Cardiac fibroblast (primary cell): ENCODE measurements around the gene LST1.

ENCODE experiments used
- DNase-seq, 2 donors: peaks; one replicate each; pipeline versions ENCODE4 v3.0.0 to v3.0.0-alpha.2; 2010; ENCODE audit warnings: low read depth in 2 of 2
- H3K4me3 ChIP-seq, 2 donors: replicated peaks in 1 of 2; 1 replicate in 1 of 2; 2 replicates in 1 of 2; pipeline ENCODE4 v1.5.1; 2011; ENCODE audit warnings: low read depth in 2 of 2, low read length in 2 of 2, mild to moderate bottlenecking in 2 of 2, moderate library complexity in 1 of 2
- TF ChIP-seq, protein P1 (sequence below): IDR thresholded peaks from one replicate; pipeline ENCODE4 v1.5.1; 2011; ENCODE audit warnings: low read depth, mild to moderate bottlenecking, low read length, inconsistent platforms

The LST1 gene

DNA sequence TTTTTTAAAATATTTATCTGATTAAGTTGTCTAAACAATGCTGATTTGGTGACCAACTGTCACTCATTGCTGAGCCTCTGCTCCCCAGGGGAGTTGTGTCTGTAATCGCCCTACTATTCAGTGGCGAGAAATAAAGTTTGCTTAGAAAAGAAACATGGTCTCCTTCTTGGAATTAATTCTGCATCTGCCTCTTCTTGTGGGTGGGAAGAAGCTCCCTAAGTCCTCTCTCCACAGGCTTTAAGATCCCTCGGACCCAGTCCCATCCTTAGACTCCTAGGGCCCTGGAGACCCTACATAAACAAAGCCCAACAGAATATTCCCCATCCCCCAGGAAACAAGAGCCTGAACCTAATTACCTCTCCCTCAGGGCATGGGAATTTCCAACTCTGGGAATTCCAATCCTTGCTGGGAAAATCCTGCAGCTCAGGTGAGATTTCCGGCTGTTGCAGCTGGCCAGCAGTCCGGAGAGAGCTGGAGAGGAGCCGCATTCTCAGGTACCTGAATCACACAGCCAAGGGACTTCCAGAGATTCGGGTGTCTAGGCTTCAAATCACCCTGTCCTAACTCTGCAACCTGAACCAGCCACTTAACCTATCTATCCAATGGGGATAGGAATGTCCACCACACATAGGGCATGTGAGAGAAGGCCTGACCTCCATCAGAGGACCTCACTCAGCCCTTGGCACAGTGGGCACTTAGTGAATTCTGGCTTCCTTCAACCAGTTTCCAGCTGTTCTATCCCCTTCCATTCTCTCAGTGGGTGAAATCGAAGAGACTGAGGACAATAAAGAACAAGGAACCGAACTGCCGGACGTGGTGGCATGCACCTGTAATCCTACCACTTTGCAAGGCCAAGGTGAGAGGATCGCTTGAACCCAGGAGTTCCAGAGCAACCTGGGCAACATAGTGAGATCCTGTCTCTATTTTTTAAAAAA lies 7.6 kb upstream of the LST1 start:
- no peak for DNase-seq
- H3K4me3 ChIP-seq: no peak overlapping the region
- TF ChIP-seq, protein P1, sequence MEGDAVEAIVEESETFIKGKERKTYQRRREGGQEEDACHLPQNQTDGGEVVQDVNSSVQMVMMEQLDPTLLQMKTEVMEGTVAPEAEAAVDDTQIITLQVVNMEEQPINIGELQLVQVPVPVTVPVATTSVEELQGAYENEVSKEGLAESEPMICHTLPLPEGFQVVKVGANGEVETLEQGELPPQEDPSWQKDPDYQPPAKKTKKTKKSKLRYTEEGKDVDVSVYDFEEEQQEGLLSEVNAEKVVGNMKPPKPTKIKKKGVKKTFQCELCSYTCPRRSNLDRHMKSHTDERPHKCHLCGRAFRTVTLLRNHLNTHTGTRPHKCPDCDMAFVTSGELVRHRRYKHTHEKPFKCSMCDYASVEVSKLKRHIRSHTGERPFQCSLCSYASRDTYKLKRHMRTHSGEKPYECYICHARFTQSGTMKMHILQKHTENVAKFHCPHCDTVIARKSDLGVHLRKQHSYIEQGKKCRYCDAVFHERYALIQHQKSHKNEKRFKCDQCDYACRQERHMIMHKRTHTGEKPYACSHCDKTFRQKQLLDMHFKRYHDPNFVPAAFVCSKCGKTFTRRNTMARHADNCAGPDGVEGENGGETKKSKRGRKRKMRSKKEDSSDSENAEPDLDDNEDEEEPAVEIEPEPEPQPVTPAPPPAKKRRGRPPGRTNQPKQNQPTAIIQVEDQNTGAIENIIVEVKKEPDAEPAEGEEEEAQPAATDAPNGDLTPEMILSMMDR: no peak

DNA sequence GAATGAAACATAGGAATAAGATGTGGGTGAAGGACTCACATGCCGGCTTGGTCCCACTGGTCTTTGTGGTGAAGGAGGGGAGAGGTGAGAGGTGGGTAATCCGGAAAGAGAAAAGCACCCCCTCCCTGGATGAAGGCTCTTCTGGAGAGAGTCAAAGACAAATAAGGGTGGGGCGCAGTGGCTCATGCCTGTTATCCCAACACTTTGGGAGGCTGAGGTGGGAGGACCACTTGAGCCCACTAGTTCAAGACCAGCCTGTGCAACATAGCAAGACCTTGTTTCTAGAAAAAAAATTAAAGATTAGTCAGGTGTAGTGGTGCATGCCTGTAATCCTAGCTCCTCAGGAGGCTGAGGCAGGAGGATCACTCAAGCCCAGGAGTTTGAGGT lies 7.0 kb upstream of the LST1 start:
- TF ChIP-seq, protein P1: no peak
- no peak overlapping the region for H3K4me3 ChIP-seq

DNA sequence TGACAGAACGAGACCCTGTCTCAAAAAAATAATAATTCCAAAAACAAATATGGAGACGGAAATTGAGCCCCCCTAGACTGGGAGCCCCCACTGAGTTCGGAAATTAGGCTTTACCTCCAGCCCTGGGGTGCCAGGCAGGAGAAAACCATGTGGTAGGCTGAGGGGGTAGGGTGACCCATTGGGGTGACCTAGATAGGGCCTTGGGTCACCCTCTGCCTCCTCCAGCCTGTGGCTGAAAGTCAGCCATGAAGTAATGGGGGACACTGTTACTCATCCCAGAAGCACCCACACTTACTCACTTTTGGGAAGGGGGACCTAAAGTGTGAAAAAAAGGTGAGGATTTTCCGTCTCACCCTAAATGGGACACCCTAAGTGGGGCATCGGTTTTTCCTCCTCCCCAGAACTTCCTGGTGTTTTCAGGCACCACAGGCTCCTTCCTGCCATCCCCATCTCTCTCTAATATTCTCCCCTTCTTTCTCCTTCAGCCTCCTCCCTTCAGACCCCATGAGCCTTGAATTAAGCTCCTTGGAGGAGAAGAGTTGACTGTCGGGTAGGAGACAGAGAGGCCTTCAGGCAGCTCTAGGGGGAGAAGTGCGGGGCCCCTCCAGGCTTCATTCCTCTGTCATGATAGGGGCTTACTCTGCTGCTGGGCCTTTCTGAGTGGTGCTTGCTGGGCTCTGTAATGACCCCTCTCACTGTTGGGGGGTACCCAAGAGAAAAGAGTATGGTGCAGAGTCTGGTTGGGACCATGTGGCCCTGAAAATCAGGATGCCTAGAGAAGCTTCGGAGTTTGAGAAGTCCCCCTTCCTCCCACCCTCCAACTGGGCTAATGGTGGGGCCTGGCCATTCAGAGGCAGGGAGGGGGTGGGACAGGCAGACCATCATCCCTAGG lies 6.3 kb upstream of the LST1 start:
- TF ChIP-seq, protein P1: no peak
- no peak for DNase-seq
- no peak overlapping the region for H3K4me3 ChIP-seq

More for the DNA sequence above, 7.0 kb upstream of the LST1 start:
- no peak for DNase-seq

DNA sequence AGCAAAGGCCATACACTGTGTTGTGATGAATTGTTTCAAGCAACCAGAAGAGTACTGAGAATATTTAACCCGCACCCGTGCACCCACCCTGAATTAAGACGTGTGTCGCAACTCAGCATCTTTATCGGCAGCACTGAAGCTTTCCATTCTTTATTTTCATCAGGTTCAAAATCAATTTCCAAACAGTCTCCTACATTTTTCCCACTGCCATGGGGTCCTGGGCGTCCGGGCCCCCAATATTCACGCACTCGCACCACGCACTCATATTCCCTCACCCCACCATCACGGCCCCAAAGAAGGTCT lies 5.7 kb upstream of the LST1 start:
- peak overlapping the region; percentile 84 to 90 for H3K4me3 ChIP-seq
- no peak for DNase-seq
- TF ChIP-seq, protein P1: no peak

DNA sequence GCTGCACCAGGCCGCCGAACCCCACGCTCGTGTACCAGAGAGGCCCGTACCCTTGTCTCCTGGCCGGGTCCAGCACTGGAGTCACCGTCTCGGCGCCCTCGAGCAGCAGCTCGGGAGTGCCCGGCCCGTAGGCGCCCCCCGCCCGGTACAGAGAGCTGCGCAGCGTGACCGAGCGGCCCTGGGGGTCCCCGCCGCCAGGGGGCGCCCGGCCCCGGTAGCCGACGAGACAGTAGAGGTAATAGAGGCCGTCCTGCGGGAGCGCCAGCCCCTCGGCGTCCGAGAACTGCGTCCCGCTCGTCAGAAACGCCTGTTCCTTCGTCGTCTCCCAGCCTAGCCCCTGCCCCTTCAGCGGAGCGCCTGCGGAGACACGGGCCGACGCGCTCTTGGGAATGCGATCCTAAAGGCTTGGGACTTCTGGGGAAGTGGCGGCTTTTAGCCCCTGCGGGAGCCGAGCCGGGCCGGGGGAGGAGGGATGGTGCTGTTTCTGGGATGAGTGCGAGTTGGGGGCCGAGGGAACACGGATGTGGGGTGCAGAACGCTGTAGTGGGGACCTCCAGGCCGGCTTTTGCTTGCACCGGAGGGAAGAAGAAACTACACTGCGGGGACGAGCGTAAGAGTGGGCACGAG lies 5.2 kb upstream of the LST1 start:
- DNase-seq: peak; percentile 75 to 86
- peak overlapping the region; percentile 84 to 90 for H3K4me3 ChIP-seq
- TF ChIP-seq, protein P1: peak; percentile 71

DNA sequence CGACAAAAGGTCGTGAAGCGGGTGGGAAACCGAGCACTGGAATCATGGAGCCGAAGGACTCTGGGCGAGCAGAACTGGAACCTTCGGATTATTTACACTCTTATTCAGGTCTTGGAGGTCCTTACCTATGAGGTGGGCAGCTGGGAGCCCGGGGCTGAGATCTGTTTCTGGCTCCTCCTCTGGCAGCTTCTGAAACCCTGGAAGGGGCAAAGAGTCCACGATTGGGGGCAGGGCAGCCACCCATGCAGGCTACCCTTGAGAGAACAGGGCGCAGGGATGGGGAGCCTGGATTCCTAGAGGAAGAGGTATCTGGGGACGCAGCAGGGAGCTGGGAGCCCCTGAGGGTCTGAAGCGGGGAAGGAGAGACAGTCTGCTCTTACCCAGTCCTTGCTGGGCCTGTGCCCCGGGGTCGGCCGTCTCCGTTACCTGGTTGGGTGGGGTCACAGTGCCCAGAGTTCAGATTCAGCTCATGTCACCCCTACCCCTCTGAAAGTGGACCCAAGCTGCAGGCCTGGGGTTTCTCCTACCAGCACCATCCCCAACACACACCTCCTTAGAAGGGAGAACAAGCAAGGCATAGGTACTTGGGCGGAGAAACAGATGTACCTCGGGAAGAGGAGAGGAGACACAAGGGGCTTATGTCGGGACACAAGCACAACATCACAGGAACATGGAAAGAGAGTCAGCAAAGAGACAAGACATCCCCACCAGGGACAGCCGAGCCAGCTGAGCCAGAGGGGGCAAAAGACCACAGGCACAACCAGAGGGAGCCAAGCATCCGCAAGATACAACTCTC lies 4.4 kb upstream of the LST1 start:
- TF ChIP-seq, protein P1: no peak
- H3K4me3 ChIP-seq: peak overlapping the region; percentile 84 to 90
- no peak for DNase-seq
